HG03460 (cell line): ENCODE results near the gene AKR1C2.
"Not testable (repeated sequence)": the region's sequence is repeated elsewhere in the genome, so short reads cannot be mapped to it uniquely, and the experiment has no call there.

ENCODE experiments used
- ATAC-seq: cut with Tn5 transposase; IDR thresholded peaks from one replicate; pipeline ENCODE4 v1.9.1; 2021; ENCODE audit not compliant: unreplicated experiment

AKR1C2 gene

GRCh38 chr10:5025461-5025881 lies 21.8 kb upstream of the AKR1C2 start:
- not testable (repeated sequence) for ATAC-seq

DNA sequence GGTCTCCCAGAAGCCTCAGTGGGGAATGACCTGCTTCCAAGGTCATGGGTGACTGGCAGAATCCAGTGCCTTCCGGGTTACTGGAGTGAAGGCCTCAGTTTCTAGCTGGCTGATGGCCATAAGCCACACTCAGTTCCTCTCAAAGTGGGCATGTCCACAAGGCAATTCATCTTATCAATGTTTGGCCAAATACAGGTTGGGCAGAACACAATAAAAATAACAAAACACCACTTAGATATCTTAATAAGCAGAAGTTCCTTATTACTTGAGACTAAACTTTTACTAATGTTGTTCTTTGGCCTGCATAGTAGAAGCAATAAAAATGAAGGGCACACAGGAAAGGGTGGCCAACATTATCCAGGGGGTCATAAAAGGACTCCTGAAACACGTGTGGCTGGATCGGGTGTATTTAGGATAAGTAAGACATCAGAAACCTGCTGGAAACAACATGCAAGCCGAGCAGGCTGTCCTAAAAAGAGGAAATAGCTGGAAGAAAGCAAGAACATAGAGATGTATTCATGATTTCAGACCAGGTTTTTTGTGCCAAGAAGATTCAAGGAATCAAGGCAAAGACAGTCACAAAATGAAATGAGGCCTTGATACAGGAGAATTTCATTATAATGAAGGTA lies 19.6 kb upstream of the AKR1C2 start:
- no peak for ATAC-seq

DNA sequence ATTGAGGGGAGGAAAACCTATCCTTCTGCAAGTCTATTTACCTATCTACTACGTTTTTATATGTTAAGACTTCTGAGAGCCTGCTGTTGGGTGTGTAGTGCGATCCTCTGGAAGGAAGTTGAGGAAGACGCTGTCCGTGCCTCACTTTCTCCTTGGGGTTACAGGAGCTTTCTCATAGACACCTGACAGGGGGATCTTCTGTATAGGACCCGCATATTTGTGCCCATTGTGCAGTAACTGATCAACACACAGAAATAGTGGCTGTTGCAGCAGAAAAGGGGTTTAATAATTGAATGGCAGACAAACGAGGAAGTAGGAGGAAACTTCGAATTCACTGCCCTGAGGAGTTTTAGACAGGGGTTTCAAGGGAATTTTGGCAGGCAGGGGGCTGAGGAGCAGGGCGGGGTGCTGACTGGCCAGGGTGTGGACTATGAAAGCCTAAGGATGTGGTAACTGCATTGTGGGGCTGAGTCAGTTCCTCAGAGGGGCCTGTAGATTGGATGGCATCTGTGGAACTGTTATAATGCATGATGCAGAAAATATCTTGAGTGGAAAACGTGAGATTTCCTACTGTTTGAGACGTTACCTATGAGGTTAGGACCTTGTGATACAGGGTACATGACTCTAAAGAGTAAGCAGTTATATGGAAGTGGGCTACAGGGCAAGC lies 18.1 kb upstream of the AKR1C2 start:
- not testable (repeated sequence) for ATAC-seq

- not testable (repeated sequence) for ATAC-seq
These were observed 16.3 kb upstream of the AKR1C2 start for GRCh38 chr10:5019770-5020612.

- ATAC-seq: not testable (repeated sequence)
These were observed 15.1 kb upstream of the AKR1C2 start for GRCh38 chr10:5018671-5019277.

- no peak for ATAC-seq
These were observed 14.5 kb upstream of the AKR1C2 start for GRCh38 chr10:5018134-5018533.

DNA sequence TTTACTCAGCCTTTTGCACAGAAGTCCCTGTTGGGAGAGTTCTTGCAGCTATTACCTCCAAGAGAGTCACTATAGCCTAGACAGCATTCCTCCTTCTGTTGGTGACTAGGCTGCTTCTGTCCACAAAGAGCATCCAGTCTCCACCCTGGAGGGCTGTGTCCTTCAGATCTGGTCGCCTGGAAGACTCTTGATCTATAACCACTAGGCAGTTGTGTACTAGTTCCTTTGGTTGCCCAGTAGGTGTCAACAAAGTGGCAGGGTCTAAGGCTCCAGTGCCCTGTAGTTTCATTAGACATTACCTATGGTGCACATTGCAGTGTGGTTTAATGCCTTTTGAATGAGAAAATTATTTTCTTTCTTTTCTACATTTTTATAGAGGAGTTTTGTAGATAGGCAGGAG lies 11.3 kb upstream of the AKR1C2 start:
- no peak for ATAC-seq

GRCh38 chr10:5014200-5014910 lies 10.7 kb upstream of the AKR1C2 start:
- ATAC-seq: not testable (repeated sequence)

DNA sequence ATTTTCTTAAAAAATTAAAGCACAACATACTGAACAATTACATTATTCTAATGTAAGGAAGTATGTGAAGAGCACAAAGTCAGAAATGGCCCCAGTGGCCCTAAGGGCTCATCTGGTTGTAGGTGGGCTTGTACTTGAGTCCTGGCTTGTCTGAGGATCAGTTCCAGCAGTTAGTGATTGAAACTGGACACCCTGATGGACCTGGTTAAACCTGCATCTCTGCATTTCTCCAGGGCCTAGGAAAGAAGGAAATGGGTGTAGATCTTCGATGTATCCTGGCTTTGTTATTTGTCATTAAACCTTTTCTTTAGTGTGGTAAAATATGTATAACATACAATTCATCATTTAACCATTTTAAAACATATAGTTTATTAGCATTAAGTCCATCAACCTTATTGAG lies 9.7 kb upstream of the AKR1C2 start:
- ATAC-seq: no peak

DNA sequence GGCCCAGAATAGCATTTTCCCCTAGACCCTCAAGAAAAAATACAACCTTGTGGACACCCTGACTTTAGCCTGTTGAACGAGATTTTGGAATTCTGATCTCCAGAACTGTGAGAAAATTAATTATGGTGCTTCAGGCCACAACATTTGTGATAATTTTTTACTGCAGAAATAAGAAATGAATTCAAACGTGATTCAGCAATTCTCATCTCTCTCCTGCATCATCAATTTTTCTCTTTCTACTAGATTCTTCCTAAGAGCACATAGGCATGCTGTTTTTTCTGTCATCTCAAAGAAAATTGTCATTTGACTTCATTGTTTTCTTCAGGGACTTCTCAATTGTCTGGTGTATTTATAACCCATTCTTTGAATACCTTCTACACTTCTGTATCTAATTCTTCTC lies 8.9 kb upstream of the AKR1C2 start:
- ATAC-seq: no peak

- not testable (repeated sequence) for ATAC-seq
These were observed 7.7 kb upstream of the AKR1C2 start for GRCh38 chr10:5011392-5011791.

GRCh38 chr10:5010043-5010442 lies 6.4 kb upstream of the AKR1C2 start:
- not testable (repeated sequence) for ATAC-seq

- ATAC-seq: not testable (repeated sequence)
These were observed 5.3 kb upstream of the AKR1C2 start for GRCh38 chr10:5008857-5009548.

DNA sequence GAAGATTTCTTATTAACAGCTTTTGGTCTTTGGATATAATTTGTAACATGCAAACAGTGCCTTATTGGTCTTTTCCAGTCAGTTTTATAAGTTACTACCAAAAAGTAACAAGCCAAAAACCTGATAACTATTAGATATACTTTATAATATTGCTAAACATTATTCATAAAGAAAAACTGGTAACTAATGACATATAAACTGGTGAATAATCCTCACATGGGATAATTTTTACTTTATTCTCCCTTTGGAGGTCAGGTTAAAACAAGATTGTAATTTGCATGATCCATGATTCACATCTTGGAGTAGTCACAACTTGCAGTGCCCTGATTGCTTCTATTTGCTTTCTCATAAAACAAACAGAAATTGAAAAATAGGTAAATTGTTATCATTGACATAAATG lies 844 bp upstream of the AKR1C2 start:
- ATAC-seq: not testable (repeated sequence)

GRCh38 chr10:5004030-5004385 lies 351 bp upstream of the AKR1C2 start:
- not testable (repeated sequence) for ATAC-seq

- no peak for ATAC-seq
These were observed 1.5 kb downstream of the AKR1C2 start for GRCh38 chr10:5002013-5002727.

GRCh38 chr10:4998671-4999070 lies 5.0 kb downstream of the AKR1C2 start:
- ATAC-seq: no peak

- not testable (repeated sequence) for ATAC-seq
These were observed 9.4 kb downstream of the AKR1C2 start for GRCh38 chr10:4994260-4994659.

- not testable (repeated sequence) for ATAC-seq
These were observed 11.1 kb downstream of the AKR1C2 start for GRCh38 chr10:4992564-4992963.

GRCh38 chr10:4991463-4991862 lies 12.2 kb downstream of the AKR1C2 start:
- ATAC-seq: not testable (repeated sequence)
